KMS-11 (cell line): ENCODE measurements around the gene WASL.

Source experiments
- H2AFZ ChIP-seq: fragments of 200-600 bp; sonication (generic); 2 replicates; pipeline ENCODE4 v1.6.1; 2016; ENCODE audit warnings: antibody characterized with exemption, mixed run types, low read depth
- H3K27ac ChIP-seq: fragments of 200-600 bp; sonication (generic); 2 replicates; pipeline ENCODE4 v1.6.1; 2016; ENCODE audit warnings: mild to moderate bottlenecking, mixed run types
- H3K27me3 ChIP-seq: fragments of 200-600 bp; sonication (generic); 2 replicates; pipeline ENCODE4 v1.6.1; 2017; ENCODE audit warnings: mild to moderate bottlenecking, low read depth, mixed run types, moderate library complexity; ENCODE audit not compliant: insufficient read depth
- H3K36me3 ChIP-seq: fragments of 200-600 bp; sonication (generic); 2 replicates; pipeline ENCODE4 v1.6.1; 2017; ENCODE audit warnings: mild to moderate bottlenecking, mixed run types; ENCODE audit not compliant: insufficient read depth
- H3K4me1 ChIP-seq: fragments of 200-600 bp; sonication (generic); 2 replicates; pipeline ENCODE4 v1.6.1; 2016; ENCODE audit warnings: mild to moderate bottlenecking, low read depth, mixed run types; ENCODE audit not compliant: poor library complexity, severe bottlenecking
- H3K4me2 ChIP-seq: fragments of 200-600 bp; sonication (generic); 2 replicates; pipeline ENCODE4 v1.7.0; 2016; ENCODE audit warnings: mild to moderate bottlenecking, mixed run types
- H3K4me3 ChIP-seq: fragments of 200-600 bp; sonication (generic); IDR thresholded peaks from 2 replicates; pipeline ENCODE4 v1.6.1; 2017; ENCODE audit warnings: low read depth, low read length, mixed read lengths; ENCODE audit not compliant: insufficient read depth
- H3K79me2 ChIP-seq: fragments of 200-600 bp; sonication (generic); 2 replicates; pipeline ENCODE4 v1.6.1; 2016; ENCODE audit warnings: low read depth, mixed run types; ENCODE audit not compliant: insufficient read depth
- H3K9ac ChIP-seq: fragments of 200-600 bp; sonication (generic); 2 replicates; pipeline ENCODE4 v1.6.1; 2016; ENCODE audit warnings: mild to moderate bottlenecking, mixed run types
- H4K20me1 ChIP-seq: fragments of 200-600 bp; sonication (generic); 2 replicates; pipeline ENCODE4 v1.6.1; 2016; ENCODE audit warnings: mild to moderate bottlenecking, mixed run types; ENCODE audit not compliant: insufficient read depth
- TF ChIP-seq, protein P1 (sequence below): fragments of 200-600 bp; sonication (generic); conservative IDR thresholded peaks from 2 replicates; pipeline ENCODE4 v1.6.1; 2017; ENCODE audit warnings: low read depth, mild to moderate bottlenecking, antibody characterized with exemption, low read length, moderate library complexity, mixed read lengths

Gene WASL

GRCh38 chr7:123687161-123687560, 61.6 kb downstream of the WASL start:
- Histone ChIP-seq H3K4me2 (no peak overlapping the region), H3K79me2 (no peaks in the 10 kb centered on the region), H3K9ac (no peak overlapping the region), H2AFZ (no peak overlapping the region), H3K27me3 (no peaks in the 10 kb centered on the region), H3K27ac (no peak overlapping the region), H4K20me1 (no peaks in the 10 kb centered on the region), H3K4me1 (no peaks in the 10 kb centered on the region), H3K4me3 (no peak overlapping the region), H3K36me3 (peaks cover 3% of the 10 kb centered on the region; the same call in 1 of the 2 replicates)
- TF ChIP-seq, protein P1, sequence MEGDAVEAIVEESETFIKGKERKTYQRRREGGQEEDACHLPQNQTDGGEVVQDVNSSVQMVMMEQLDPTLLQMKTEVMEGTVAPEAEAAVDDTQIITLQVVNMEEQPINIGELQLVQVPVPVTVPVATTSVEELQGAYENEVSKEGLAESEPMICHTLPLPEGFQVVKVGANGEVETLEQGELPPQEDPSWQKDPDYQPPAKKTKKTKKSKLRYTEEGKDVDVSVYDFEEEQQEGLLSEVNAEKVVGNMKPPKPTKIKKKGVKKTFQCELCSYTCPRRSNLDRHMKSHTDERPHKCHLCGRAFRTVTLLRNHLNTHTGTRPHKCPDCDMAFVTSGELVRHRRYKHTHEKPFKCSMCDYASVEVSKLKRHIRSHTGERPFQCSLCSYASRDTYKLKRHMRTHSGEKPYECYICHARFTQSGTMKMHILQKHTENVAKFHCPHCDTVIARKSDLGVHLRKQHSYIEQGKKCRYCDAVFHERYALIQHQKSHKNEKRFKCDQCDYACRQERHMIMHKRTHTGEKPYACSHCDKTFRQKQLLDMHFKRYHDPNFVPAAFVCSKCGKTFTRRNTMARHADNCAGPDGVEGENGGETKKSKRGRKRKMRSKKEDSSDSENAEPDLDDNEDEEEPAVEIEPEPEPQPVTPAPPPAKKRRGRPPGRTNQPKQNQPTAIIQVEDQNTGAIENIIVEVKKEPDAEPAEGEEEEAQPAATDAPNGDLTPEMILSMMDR = no peak

DNA sequence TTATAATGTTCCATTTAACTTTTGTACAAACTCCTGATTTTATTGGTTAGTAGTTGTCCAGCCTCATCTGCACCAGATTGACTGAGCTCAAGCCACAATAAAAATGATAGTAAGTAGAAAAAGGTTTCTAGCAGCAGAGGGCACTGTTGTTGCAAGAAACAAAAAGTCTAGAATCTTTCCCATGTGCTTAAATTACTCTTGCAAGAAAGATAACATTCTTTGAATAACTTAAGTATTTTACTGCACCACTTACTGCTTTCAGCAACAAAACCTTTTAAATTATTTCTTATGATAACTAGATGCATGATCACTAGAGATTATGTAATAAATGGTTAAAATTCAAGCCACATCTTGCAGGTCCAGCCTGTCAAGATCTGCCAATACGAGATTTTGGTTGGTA, 66.1 kb downstream of the WASL start:
- TF ChIP-seq, protein P1 = peak; percentile 87
- H3K27ac ChIP-seq = no peak overlapping the region

DNA sequence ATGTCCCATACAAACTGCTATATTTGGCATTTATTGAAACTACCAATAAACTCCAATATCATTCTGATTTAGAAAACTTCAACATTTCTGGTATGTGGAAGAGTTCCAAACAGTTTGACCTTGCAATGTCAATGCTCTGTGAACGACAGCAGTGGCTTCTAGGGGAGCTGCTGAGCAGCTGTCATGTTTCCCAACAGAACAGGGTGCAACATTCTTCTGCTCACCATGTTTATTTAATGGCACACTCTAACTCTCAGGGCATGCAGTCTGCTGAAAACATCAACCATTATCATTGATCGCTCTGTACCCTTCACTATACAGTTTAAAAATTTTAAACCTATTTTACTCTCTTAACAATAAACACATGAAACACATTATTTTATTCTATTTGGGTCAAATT, 67.2 kb downstream of the WASL start:
- Histone ChIP-seq H2AFZ (no peak overlapping the region), H3K27me3 (no peaks in the 10 kb centered on the region), H3K79me2 (no peaks in the 10 kb centered on the region), H3K4me3 (no peak overlapping the region), H3K36me3 (no peaks in the 10 kb centered on the region), H3K4me1 (no peaks in the 10 kb centered on the region), H3K9ac (no peak overlapping the region), H3K4me2 (no peak overlapping the region), H3K27ac (no peak overlapping the region), H4K20me1 (no peaks in the 10 kb centered on the region)
- TF ChIP-seq, protein P1 = no peak

More for the DNA sequence above, 66.1 kb downstream of the WASL start:
- no peaks in the 10 kb centered on the region for H4K20me1 ChIP-seq
- no peak overlapping the region for H3K4me2 ChIP-seq
- no peaks in the 10 kb centered on the region for H3K36me3 ChIP-seq
- no peaks in the 10 kb centered on the region for H3K4me1 ChIP-seq
- no peak overlapping the region for H2AFZ ChIP-seq
- no peak overlapping the region for H3K9ac ChIP-seq
- H3K4me3 ChIP-seq = no peak overlapping the region
- no peaks in the 10 kb centered on the region for H3K27me3 ChIP-seq
- no peaks in the 10 kb centered on the region for H3K79me2 ChIP-seq

- Histone ChIP-seq H3K4me1 (no peaks in the 10 kb centered on the region), H3K4me3 (no peak overlapping the region), H3K27me3 (no peaks in the 10 kb centered on the region), H3K27ac (no peak overlapping the region), H3K36me3 (no peaks in the 10 kb centered on the region), H3K79me2 (no peaks in the 10 kb centered on the region), H4K20me1 (no peaks in the 10 kb centered on the region), H2AFZ (no peak overlapping the region), H3K9ac (no peak overlapping the region), H3K4me2 (no peak overlapping the region)
- TF ChIP-seq, protein P1 = no peak
Measured at GRCh38 chr7:123680580-123680979, 68.2 kb downstream of the WASL start.
